Psoas muscle (tissue), 8 donors: ENCODE results near the gene SCN5A. TPM values are rescaled to one million over a fixed set of nuclear protein-coding genes. Genes with fewer than 3 reads are reported as not detected.

Source experiments
- ATAC-seq, 4 donors: fragments of 200-7000 bp; cut with Tn5 transposase; one replicate each; pipeline ENCODE4 v1.9.1; 2020; ENCODE audit warnings: moderate library complexity in 3 of 4, mild to moderate bottlenecking in 2 of 4
- DNase-seq, 2 donors: peaks; one replicate each; pipeline ENCODE4 v3.0.0-alpha.2; 2020
- H3K27ac ChIP-seq: fragments of 200-600 bp; one replicate; pipeline ENCODE4 v1.8.0; 2022
- H3K27me3 ChIP-seq, 3 donors: fragments of 200-600 bp in 1 of 3; one replicate each; pipeline versions ENCODE4 v1.6.1 to v1.8.0; 2013 to 2022; ENCODE audit warnings: low read length in 2 of 3, mild to moderate bottlenecking in 2 of 3, moderate library complexity in 1 of 3; ENCODE audit not compliant: insufficient read depth in 3 of 3
- H3K36me3 ChIP-seq, 2 donors: fragments of 200-600 bp in 1 of 2; one replicate each; pipeline versions ENCODE4 v1.6.1 to v1.8.0; 2013 to 2022; ENCODE audit warnings: low read depth in 1 of 2, mild to moderate bottlenecking in 1 of 2, moderate library complexity in 1 of 2; ENCODE audit not compliant: insufficient read depth in 1 of 2
- H3K4me1 ChIP-seq: fragments of 200-600 bp; one replicate; pipeline ENCODE4 v1.8.0; 2022
- H3K4me3 ChIP-seq: fragments of 200-600 bp; one replicate; pipeline ENCODE4 v1.8.0; 2022; ENCODE audit warnings: mild to moderate bottlenecking
- H3K9me3 ChIP-seq: fragments of 200-600 bp; one replicate; pipeline ENCODE4 v1.8.0; 2022
- CTCF ChIP-seq: fragments of 200-600 bp; IDR thresholded peaks from one replicate; pipeline ENCODE4 v1.8.0; 2022; ENCODE audit warnings: antibody characterized with exemption
- WGBS, 3 donors: extraction: QIAGEN DNeasy Blood & Tissue Kit; methylation state at CpG; one replicate each; pipeline versions ENCODE4 v1.1.6 to v1.1.7; 2013; 5-methylcytosine and 5-hydroxymethylcytosine counted together
- intact Hi-C, 2 donors: fragments of 100-400 bp; cut with DNase I; formaldehyde crosslinking; loops; one replicate each; pipeline versions ENCODE4 v1.11.0 to v1.14.2; 2022
- polyA plus RNA-seq, 3 donors: library from polyadenylated mRNA; stranded (reverse); fragments of 200-250 nt; gene quantifications; one replicate each; pipeline ENCODE4 v1.2.3, GENCODE V29; 2013
- total RNA-seq, 4 donors: library from RNA; stranded (reverse); fragmentation: NEBNext Ultra II Directional in 2 of 4; extraction: Animal tissue kit (Norgen Biotek cat#: 25700) in 2 of 4; gene quantifications; one replicate each; pipeline versions ENCODE4 v1.2.1 to v1.2.4, GENCODE V29; 2021 to 2023
- donor health status: healthy with polysubstance abuse.
- donor health status: DM: no; HTN: no; CAD: no; lungs with moderate emphysema.
- donor health status: Bipolar disorder and iron deficiency.
- donor health status: healthy.
- donor health status: DM: yes; HTN: yes; CAD: no.
- donor health status: DM: no; HTN: no; CAD: no.
- donor health status: DM: no; HTN: no; CAD: no.
- donor health status: DM: yes; HTN: yes; CAD: no.

Gene SCN5A
- total and polyA plus RNA-seq, 7 donors: 0.17 to 34.2 (median 5.7) TPM

- Histone ChIP-seq H3K27ac (no peak overlapping the region), H3K27me3 (no peaks in the 10 kb centered on the region), H3K36me3 (no peaks in the 10 kb centered on the region), H3K4me1 (no peaks in the 10 kb centered on the region), H3K4me3 (no peak overlapping the region), H3K9me3 (no peaks in the 10 kb centered on the region)
- no peak for TF ChIP-seq CTCF
- DNase-seq (no peak), ATAC-seq (no peak)
- intact Hi-C loops: no loop called here
- 73 to 96% (median 78%) methylated on average over 2 of the region's 2 CpGs for WGBS, 3 donors
Observed at GRCh38 chr3:38690185-38690584, 40.7 kb upstream of the SCN5A start.

- intact Hi-C loops: no loop called here
- 78 to 87% (median 79%) methylated on average over 3 of the region's 3 CpGs for WGBS, 3 donors
- no peak for TF ChIP-seq CTCF
- ATAC-seq (no peak), DNase-seq (no peak)
- no peaks in the 10 kb centered on the region for H3K27me3 ChIP-seq
- no peak overlapping the region for H3K27ac ChIP-seq
- no peaks in the 10 kb centered on the region for H3K9me3 ChIP-seq
- no peak overlapping the region for H3K4me3 ChIP-seq
- H3K4me1 ChIP-seq: no peaks in the 10 kb centered on the region
- no peaks in the 10 kb centered on the region for H3K36me3 ChIP-seq
Observed at GRCh38 chr3:38689774-38690173, 40.3 kb upstream of the SCN5A start.

- no peak overlapping the region for H3K27ac ChIP-seq
- DNase-seq (no peak), ATAC-seq (no peak)
- no peak overlapping the region for H3K4me3 ChIP-seq
- intact Hi-C loops: no loop called here
- WGBS, 3 donors: 88 to 93% (median 89%) methylated on average over 4 of the region's 4 CpGs
- H3K9me3 ChIP-seq: no peaks in the 10 kb centered on the region
- H3K27me3 ChIP-seq: no peaks in the 10 kb centered on the region
- no peak for TF ChIP-seq CTCF
- H3K36me3 ChIP-seq: no peaks in the 10 kb centered on the region
- no peaks in the 10 kb centered on the region for H3K4me1 ChIP-seq
Observed at GRCh38 chr3:38689346-38689745, 39.9 kb upstream of the SCN5A start.

GRCh38 chr3:38687321-38687720 lies 37.8 kb upstream of the SCN5A start:
- no peak for TF ChIP-seq CTCF
- intact Hi-C loops: no loop called here
- 60 to 63% (median 61%) methylated on average over 2 of the region's 2 CpGs for WGBS, 3 donors

GRCh38 chr3:38684546-38684945 lies 35.1 kb upstream of the SCN5A start:
- DNase-seq (no peak), ATAC-seq (no peak)
- intact Hi-C loops: no loop called here
- H3K4me3 ChIP-seq: no peak overlapping the region
- H3K9me3 ChIP-seq: no peaks in the 10 kb centered on the region
- no peak for TF ChIP-seq CTCF
- H3K4me1 ChIP-seq: no peaks in the 10 kb centered on the region
- no peaks in the 10 kb centered on the region for H3K36me3 ChIP-seq
- no peak overlapping the region for H3K27ac ChIP-seq
- no peaks in the 10 kb centered on the region for H3K27me3 ChIP-seq
- WGBS, 3 donors: 32 to 39% (median 37%) methylated on average over 5 of the region's 5 CpGs

More at GRCh38 chr3:38687321-38687720, 37.8 kb upstream of the SCN5A start:
- Histone ChIP-seq H3K36me3 (no peaks in the 10 kb centered on the region), H3K27ac (no peak overlapping the region), H3K27me3 (no peaks in the 10 kb centered on the region), H3K4me1 (no peaks in the 10 kb centered on the region), H3K9me3 (no peaks in the 10 kb centered on the region), H3K4me3 (no peak overlapping the region)
- DNase-seq (no peak), ATAC-seq (no peak)
